Activated T-cell treated with anti-CD3 and anti-CD28 coated beads for 4 hours (primary cell): ENCODE results near the gene NBEAL2.
A peak's percentile ranks its signal among the peaks of the same experiment; 100 is the strongest.

ENCODE experiments used
- DNase-seq: peaks from one replicate; pipeline ENCODE4 v3.0.0-alpha.2; 2020

Gene NBEAL2

GRCh38 chr3:46987319-46987742 lies 7.9 kb downstream of the NBEAL2 start:
- no peak for DNase-seq

- peak; percentile 73 for DNase-seq
Measured at GRCh38 chr3:46987743-46988401, 8.4 kb downstream of the NBEAL2 start.

GRCh38 chr3:46988616-46989015 lies 9.2 kb downstream of the NBEAL2 start:
- no peak for DNase-seq

GRCh38 chr3:46989146-46989810 lies 9.8 kb downstream of the NBEAL2 start:
- no peak for DNase-seq

GRCh38 chr3:46990573-46991374 lies 11.3 kb downstream of the NBEAL2 start:
- no peak for DNase-seq

GRCh38 chr3:46991406-46992165 lies 12.1 kb downstream of the NBEAL2 start:
- no peak for DNase-seq

- no peak for DNase-seq
Measured at GRCh38 chr3:46992231-46992630, 12.8 kb downstream of the NBEAL2 start.

GRCh38 chr3:46993292-46993691 lies 13.8 kb downstream of the NBEAL2 start:
- DNase-seq, result no peak

- DNase-seq, result no peak
Measured at GRCh38 chr3:46993986-46994385, 14.5 kb downstream of the NBEAL2 start.

GRCh38 chr3:46994801-46995731 lies 15.6 kb downstream of the NBEAL2 start:
- no peak for DNase-seq

- DNase-seq, result no peak
Measured at GRCh38 chr3:46995901-46996562, 16.6 kb downstream of the NBEAL2 start.

- no peak for DNase-seq
Measured at GRCh38 chr3:46996689-46997452, 17.4 kb downstream of the NBEAL2 start.

GRCh38 chr3:46997453-46998091 lies 18.1 kb downstream of the NBEAL2 start:
- no peak for DNase-seq

GRCh38 chr3:46998121-46998851 lies 18.8 kb downstream of the NBEAL2 start:
- peak; percentile 67 for DNase-seq

- no peak for DNase-seq
Measured at GRCh38 chr3:46998852-46999515, 19.5 kb downstream of the NBEAL2 start.

GRCh38 chr3:46999516-47000197 lies 20.2 kb downstream of the NBEAL2 start:
- no peak for DNase-seq

- DNase-seq, result no peak
Measured at GRCh38 chr3:47000198-47000815, 20.8 kb downstream of the NBEAL2 start.
